Measurements from ENCODE around the gene SPOCK1.

GRCh38 chr5:137032929-137033328, 466.2 kb downstream of the SPOCK1 start:
- TF ChIP-seq CTCF (IDR thresholded peaks at IDR 0.05 in 8 of 11, conservative IDR thresholded peaks at IDR 0.05 in 3 of 11) (no peak), POLR2AphosphoS5 (IDR thresholded peaks at IDR 0.05) (no peak)
